GM12865 (cell line): ENCODE data around the gene SAA2.
"Not testable (repeated sequence)": the region's sequence is repeated elsewhere in the genome, so short reads cannot be mapped to it uniquely, and the experiment has no call there.

Experiments used
- DNase-seq: peaks from one replicate; pipeline ENCODE4 v3.0.0; 2010; ENCODE audit warnings: low read depth
- H3K4me3 ChIP-seq: 2 replicates; pipeline ENCODE4 v1.5.1; 2011; ENCODE audit warnings: mild to moderate bottlenecking, low read depth, low read length, control low read depth
- CTCF ChIP-seq: IDR thresholded peaks from 2 replicates; pipeline ENCODE4 v1.5.1; 2011; ENCODE audit warnings: low read length, control low read depth, low read depth, inconsistent platforms; ENCODE audit not compliant: insufficient read depth; ENCODE audit errors: missing control alignments

SAA2 gene

GRCh38 chr11:18264035-18264434 is 15.6 kb upstream of the SAA2 start:
- DNase-seq, result peak; percentile 69
- no peak for TF ChIP-seq CTCF
- no peak overlapping the region for H3K4me3 ChIP-seq

GRCh38 chr11:18262681-18263350 is 14.3 kb upstream of the SAA2 start:
- not testable (repeated sequence) for H3K4me3 ChIP-seq, DNase-seq

GRCh38 chr11:18261721-18262120 is 13.3 kb upstream of the SAA2 start:
- no peak overlapping the region for H3K4me3 ChIP-seq
- DNase-seq, result no peak
- TF ChIP-seq CTCF, result no peak

DNA sequence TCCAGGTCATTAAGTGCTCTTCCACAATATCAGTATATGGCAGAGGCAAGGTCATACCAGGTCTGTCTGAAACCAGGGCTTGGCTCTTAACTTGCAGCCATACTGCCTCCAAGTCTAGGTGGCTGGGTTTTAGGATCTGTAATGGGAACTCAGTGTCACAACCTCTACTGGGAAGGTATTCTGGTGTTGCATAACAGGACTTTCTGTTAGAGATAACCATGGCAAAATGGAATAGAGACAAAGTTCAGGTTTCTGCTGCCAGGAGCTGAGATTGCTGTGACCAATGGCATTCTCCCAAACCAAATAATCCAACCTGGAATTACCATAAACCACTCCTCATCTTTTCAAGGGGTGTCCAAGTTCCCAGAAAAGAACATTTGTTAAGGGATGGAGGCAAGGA is 10.8 kb upstream of the SAA2 start:
- H3K4me3 ChIP-seq, result no peak overlapping the region
- no peak for TF ChIP-seq CTCF
- no peak for DNase-seq

DNA sequence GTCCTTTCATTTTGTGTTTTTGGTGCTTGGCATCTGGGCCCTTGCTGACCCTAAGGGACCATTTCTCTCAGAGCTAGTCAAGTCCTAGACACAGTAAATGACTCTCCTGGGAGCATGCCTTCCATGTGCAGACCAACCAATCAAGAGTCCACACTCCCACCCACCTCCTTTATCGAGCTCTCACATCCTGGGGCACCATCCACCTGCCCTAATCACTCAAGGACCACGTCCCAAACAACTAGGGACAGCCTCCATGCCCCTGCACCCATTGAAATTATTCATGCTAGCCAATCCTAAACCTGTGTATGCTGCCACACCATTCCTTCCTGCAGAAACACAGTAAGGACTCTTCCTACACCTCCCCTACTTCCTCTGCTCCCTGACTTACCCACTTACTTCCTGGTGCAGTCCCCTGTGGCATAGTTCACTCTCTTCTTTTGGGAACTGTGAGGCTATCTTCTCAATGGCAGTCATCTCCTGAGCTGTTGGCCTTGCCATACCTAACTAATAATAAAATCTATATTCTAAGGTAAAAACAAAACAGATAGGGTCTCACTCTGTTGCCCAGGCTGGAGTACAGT is 6.4 kb upstream of the SAA2 start:
- TF ChIP-seq CTCF, result no peak
- no peak for DNase-seq
- no peak overlapping the region for H3K4me3 ChIP-seq

DNA sequence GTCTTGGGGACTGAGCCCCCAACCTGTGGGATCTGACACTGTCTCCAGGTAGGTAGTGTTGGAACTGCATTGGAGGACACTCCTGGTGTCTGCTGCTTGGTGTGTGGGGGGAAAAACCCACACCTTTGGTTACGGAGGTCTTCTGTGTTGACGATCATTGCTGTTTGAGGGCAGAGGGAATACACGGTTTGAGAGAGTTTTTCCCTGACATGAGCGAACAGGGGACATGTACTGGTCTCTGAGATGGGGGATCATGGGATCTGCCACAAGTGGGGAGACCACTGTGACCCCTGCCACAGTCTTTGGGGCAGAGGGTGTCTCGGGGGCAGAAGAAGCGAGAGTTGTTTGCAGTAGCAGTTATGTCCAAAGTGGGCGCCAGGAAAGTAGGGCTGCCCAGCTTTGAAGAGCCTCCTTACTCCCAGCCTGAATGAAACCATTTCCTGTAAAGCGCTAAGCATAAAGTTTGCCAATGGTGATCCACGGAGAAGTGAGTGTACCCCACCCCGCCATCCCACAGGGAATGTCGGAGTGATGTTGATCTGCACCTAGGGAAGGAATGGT is 5.4 kb upstream of the SAA2 start:
- no peak for TF ChIP-seq CTCF
- DNase-seq, result no peak
- no peak overlapping the region for H3K4me3 ChIP-seq

GRCh38 chr11:18253233-18253632 is 4.8 kb upstream of the SAA2 start:
- DNase-seq, result no peak

DNA sequence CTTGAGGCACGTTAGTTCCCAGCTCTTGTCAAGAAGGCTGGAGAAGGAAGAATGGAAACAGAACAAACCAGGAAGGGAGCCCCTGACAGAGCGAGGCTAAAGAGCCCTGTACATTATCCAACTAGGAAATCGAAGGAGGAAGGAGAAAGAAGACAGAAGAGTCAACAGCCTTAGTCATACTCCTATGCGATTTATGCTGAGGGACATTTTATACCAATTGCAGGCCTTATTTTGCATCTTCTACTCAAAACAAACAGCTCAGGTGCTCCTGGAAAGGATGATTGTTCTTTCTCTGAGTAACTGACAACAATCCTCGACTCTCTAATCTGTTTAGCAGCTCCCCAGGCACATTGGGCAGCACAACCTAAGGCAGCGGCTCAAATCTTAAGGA is 1.3 kb downstream of the SAA2 start:
- DNase-seq, H3K4me3 ChIP-seq: not testable (repeated sequence)

More at GRCh38 chr11:18253233-18253632, 4.8 kb upstream of the SAA2 start:
- H3K4me3 ChIP-seq, result no peak overlapping the region
- no peak for TF ChIP-seq CTCF

DNA sequence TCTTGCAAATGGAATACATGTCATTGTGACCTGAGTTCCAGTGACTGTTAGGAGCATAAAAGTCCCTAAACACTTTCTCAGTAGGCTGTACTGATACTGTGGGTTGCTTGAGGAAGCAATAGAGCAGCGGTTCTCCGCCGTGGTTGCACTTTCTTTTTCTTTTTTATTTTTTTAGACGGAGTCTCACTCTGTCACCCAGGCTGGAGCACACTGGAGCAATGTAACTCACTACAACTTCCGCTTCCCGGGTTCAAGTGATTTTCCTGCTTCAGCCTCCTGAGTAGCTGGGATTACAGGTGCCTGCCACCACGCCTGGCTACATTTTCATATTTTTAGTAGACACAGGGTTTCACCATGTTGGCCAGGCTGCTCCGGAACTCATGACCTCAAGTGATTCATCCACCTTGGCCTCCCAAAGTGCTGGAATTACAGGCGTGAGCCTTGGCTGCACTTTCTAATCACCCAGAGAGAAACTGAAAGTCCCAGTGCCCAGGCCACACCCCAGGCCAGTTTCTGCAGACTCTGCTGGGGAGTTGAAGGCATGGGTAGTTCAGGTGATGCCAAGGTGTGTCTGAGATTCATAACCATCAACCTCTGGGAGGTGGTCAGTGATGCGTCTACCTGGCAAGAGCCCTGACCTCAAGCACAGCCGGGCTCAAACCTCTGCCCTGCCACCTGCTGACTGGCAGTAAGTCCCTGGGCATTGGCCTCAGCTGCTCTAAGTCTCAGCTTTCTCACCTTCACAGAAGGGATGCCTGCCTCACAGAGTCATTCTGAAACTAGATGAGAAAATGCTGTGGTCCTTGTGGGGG is 1.9 kb downstream of the SAA2 start:
- peak; percentile 87 for DNase-seq
- peak overlapping the region; percentile 44 for H3K4me3 ChIP-seq
